ENCODE measurements around the gene GPRIN3.

Gene GPRIN3

DNA sequence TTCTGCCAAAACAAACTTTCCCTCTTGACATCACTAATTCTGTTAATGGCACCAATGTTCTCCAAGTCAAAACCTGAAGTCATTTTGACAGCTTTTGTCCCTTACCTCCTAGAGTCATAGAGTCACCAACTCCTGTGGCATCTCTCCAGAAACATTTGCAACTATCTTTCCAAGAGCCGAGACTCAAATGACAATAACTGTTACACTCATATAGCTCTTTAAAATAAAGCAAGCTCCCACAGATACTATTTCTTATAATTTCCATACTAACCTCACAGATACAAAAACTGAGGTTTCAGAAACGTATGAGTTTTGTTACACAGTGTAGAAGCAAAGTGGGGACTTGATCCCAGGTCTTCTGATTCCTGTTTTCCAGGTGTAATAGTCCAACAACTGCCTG is 18.3 kb downstream of the GPRIN3 start:
- no peak for TF ChIP-seq CTCF (IDR thresholded peaks at IDR 0.05)

DNA sequence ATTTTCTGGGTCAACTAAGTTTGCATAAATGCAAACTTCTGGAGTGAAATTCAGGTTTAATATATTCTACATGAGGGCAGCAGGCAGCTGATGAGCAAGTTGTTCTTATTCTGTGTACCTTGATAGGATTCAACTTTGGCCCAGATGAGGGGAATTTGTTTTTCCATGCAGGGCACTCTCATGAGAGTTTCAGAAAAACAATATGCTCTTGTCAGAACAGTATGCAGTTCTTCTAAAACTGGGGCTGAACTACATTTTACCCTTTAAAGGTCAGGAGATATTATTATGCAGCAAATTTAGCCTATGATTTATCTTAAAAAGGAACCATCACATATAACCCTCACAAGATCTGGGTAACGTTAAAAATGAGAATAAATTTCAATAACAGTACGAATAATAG is 19.2 kb downstream of the GPRIN3 start:
- TF ChIP-seq CTCF (IDR thresholded peaks at IDR 0.05): no peak

DNA sequence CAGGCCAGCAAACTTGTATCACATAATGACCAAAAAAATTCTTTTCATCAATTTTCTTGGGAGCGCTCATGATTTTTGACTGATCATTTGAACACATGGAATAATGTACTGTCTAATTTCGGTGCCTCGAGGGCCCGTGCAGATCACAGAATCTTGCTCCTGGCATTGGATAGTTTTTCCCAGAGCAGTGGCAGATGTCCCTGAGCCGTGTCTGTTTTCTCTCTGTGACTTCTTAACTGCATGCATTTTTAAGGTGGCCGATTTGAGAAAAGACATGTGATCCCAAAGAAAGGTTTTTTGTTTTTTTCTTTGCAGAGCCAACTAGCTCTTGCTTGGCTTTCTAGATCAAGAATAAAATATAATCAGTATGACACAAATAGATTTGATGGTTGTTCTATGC is 19.7 kb downstream of the GPRIN3 start:
- no peak for TF ChIP-seq CTCF (IDR thresholded peaks at IDR 0.05)

- no peak for TF ChIP-seq CTCF (IDR thresholded peaks at IDR 0.05)
Observed at GRCh38 chr4:89285745-89286144, 21.9 kb downstream of the GPRIN3 start.

DNA sequence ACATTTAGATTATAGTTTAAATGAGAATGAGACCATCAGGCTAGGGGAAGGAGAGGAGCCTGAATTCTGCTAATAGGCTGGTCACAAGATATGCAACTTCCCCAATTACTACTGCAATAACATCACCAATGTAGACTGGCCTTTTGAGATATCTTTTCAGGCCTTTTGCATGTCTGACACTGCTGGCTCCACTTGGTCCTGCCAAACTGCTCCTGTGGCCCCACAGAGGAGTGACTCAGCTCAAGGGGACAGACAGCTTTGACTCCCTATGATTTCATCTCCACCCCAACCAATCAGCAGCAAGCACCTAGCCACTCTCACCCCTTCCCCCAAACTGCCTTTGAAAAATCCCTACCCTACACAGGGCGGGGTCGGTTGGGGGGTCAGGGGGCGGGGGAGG is 22.8 kb downstream of the GPRIN3 start:
- TF ChIP-seq CTCF (IDR thresholded peaks at IDR 0.05): no peak

DNA sequence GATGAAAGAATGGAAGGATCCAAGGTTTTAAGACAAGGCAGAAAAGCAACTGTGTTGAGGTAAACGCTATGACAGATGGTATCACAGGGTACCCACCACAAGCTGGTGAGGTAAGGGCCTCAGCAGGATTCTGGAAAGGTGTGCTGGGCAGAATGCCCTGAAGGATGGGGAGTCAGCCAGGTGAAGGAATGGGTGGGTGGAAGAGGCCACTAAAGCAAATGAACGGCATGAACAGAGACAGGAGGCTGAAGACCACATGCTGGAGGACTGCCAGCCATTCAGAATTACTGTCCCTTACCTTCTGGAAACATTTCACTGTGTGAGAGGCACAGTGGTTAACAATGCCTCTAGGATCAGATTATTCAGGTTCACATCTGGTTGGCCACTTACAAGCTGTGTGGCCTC is 23.6 kb downstream of the GPRIN3 start:
- TF ChIP-seq CTCF (IDR thresholded peaks at IDR 0.05): no peak

- TF ChIP-seq CTCF (IDR thresholded peaks at IDR 0.05): no peak
Observed at GRCh38 chr4:89283226-89284009, 24.2 kb downstream of the GPRIN3 start.

DNA sequence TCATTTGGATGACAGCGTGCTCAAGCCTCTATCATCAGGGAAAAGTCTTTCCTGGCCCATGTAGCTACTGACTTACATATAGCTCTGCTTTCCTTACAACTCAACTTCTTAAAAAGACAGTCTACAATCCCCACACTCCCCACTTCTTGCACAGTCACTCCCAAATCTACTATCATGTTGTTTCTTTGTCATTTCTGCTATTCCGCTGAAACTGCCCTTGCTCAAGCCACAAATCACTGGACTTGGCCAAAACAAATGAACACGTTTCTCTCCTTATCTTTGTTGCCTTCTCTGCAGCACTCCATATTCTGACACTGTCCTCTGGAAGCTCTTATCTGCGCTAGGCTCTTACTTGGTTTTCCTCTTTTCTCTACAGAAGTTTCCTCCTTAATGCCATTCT is 28.2 kb downstream of the GPRIN3 start:
- TF ChIP-seq CTCF (IDR thresholded peaks at IDR 0.05): no peak

All from LNCAP (cell line).